Thyroid gland (tissue), 4 donors: ENCODE measurements around the gene JPH2. TPM values are rescaled to one million over a fixed set of nuclear protein-coding genes. Genes with fewer than 3 reads are reported as not detected.

ENCODE experiments used
- DNase-seq, 2 donors: peaks; one replicate each; pipeline ENCODE4 v3.0.0-alpha.2; 2019
- H3K27ac ChIP-seq, 3 donors: fragments of 200-600 bp; sonication (generic); 1 replicate in 2 of 3; 2 replicates in 1 of 3; pipeline ENCODE4 v1.5.1; 2016 to 2019; ENCODE audit warnings: mild to moderate bottlenecking in 1 of 3, moderate library complexity in 1 of 3
- H3K27me3 ChIP-seq: fragments of 200-600 bp; sonication (generic); one replicate; pipeline ENCODE4 v1.5.1; 2019
- H3K36me3 ChIP-seq, 2 donors: fragments of 200-600 bp; sonication (generic); one replicate each; pipeline ENCODE4 v1.5.1; 2016 to 2019
- H3K4me1 ChIP-seq, 2 donors: fragments of 200-600 bp; sonication (generic); one replicate each; pipeline ENCODE4 v1.5.1; 2017 to 2019
- H3K4me3 ChIP-seq, 3 donors: fragments of 200-600 bp; sonication (generic); replicated peaks in 1 of 3; 1 replicate in 2 of 3; 2 replicates in 1 of 3; pipeline ENCODE4 v1.5.1; 2016; ENCODE audit warnings: mild to moderate bottlenecking in 1 of 3
- H3K9me3 ChIP-seq: fragments of 200-600 bp; sonication (generic); one replicate; pipeline ENCODE4 v1.5.1; 2017
- POLR2A ChIP-seq, 2 donors: fragments of 450-650 bp; IDR thresholded peaks; one replicate each; pipeline ENCODE4 v1.6.1; 2017; ENCODE audit warnings: antibody characterized with exemption in 2 of 2, mild to moderate bottlenecking in 2 of 2, moderate library complexity in 1 of 2
- WGBS, 2 donors: methylation state at CpG; one replicate each; pipeline ENCODE4 v1.1.5; 2017; 5-methylcytosine and 5-hydroxymethylcytosine counted together
- intact Hi-C: fragments of 100-400 bp; cut with DNase I; formaldehyde crosslinking; loops from one replicate; pipeline ENCODE4 v1.15.1; 2023
- total RNA-seq, 4 donors: library from RNA; depleted of rRNA; stranded (reverse); fragments of >200 nt; gene quantifications; one replicate each; pipeline ENCODE4 v1.2.3, GENCODE V29; 2016
- TF ChIP-seq, protein P1 (sequence below), 6 experiments: fragments of 200-600 bp in 3 of 6; fragments of 450-650 bp in 3 of 6; sonication (generic) in 3 of 6; IDR thresholded peaks; one replicate each; pipeline ENCODE4 v1.5.1; 2016 to 2019; ENCODE audit warnings: antibody characterized with exemption in 6 of 6, mild to moderate bottlenecking in 2 of 6, inconsistent platforms in 1 of 6, moderate library complexity in 1 of 6

Gene JPH2
- total RNA-seq, 4 donors from 2014 or later: 0.67 to 2.3 (median 1.8) TPM

DNA sequence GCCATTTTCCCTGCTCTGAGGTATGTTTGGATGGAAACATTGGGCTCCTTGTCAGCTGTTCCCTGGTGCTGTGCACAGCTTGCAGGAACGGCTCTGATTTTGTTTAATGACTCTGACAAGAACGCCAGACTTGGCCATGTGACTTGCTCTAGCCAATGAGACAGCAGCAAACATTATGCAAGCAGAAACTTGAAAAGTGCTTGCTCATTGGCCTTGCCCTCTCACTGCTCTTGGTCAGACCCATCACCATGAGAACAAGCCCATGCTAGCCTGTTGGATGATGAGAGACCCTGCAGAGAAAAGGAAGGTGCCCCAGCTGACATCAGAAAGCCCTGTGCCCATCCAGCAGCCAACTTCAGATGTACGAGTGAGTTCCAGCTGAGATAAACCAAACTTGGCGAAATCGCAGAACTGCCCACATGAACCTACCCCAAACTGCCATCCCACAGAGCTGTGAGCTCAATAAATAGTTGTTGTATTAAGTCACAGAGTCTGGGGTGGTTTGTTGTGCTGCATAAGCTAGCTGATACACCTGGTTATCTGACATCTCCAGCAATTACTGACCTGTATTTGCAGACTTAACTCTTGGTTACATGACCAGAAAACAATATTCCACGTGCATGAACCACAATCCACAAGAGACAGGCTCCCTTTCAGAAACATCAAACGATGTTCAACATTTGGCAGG is 96.9 kb downstream of the JPH2 start:
- 66 to 74% methylated on average over 7 of the region's 7 CpGs for WGBS, 2 donors
- H3K4me1 ChIP-seq: no peaks in the 10 kb centered on the region
- no peaks in the 10 kb centered on the region for H3K9me3 ChIP-seq
- H3K27me3 ChIP-seq: no peaks in the 10 kb centered on the region
- H3K27ac ChIP-seq: no peak overlapping the region
- DNase-seq: no peak
- no peak for TF ChIP-seq POLR2A (IDR thresholded peaks at IDR 0.05)
- TF ChIP-seq, protein P1, sequence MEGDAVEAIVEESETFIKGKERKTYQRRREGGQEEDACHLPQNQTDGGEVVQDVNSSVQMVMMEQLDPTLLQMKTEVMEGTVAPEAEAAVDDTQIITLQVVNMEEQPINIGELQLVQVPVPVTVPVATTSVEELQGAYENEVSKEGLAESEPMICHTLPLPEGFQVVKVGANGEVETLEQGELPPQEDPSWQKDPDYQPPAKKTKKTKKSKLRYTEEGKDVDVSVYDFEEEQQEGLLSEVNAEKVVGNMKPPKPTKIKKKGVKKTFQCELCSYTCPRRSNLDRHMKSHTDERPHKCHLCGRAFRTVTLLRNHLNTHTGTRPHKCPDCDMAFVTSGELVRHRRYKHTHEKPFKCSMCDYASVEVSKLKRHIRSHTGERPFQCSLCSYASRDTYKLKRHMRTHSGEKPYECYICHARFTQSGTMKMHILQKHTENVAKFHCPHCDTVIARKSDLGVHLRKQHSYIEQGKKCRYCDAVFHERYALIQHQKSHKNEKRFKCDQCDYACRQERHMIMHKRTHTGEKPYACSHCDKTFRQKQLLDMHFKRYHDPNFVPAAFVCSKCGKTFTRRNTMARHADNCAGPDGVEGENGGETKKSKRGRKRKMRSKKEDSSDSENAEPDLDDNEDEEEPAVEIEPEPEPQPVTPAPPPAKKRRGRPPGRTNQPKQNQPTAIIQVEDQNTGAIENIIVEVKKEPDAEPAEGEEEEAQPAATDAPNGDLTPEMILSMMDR (IDR thresholded peaks at IDR 0.05): no peak
- no peak overlapping the region for H3K4me3 ChIP-seq
- intact Hi-C loops: loop anchor here (10.0 kb wide), 1 partner anchor 555 kb away; no protein-coding TSS in a partner anchor
- no peaks in the 10 kb centered on the region for H3K36me3 ChIP-seq

DNA sequence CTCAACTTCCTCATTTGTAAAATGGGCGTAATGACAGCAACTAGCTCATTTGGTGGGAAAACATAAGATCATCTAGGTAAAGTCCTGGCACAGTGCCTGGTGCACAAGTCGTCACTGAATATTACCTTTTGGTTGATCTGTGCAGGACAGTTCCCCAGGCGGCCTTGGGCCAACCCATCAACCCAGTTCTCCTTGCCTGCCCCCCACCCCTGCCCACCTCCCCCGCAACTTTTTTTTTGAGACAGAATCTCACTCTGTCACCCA is 99.2 kb downstream of the JPH2 start:
- no peak overlapping the region for H3K27ac ChIP-seq

DNA sequence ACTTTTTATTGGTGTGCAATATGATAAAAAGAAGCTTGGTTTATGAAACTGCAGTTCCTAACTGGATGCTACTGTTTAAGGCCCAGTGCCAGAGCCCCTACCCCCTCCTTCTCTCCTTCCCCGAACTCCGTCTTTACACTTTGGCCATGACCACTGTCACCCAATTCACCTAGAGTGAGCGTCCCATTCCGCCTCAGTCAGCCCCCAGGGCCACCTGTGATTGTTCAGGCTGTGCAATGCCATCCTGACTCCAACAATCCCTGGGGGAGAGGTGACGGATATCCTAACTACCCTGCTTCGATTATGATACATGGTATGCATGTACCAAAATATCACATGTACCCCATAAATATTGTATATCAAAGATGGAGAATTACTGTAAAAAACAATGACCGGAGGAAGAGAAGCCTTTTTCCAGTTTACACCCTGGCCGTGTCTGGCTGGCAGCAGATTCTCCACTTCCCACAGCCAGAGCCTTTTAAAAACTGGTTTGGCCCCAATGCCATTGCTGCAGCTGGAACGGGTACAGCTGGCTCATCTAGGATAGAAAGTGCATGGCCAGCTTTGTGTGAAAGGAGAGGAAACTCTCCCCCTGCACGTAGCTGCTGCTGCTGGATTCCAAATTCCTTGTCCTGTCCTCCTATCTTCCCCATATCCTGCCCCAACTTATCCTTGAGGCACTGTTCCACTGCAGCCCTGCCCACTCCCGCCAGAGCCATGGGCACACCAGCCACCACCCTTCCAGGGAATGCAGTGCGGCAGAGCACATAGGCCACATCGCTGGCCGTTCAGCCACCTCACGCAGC is 99.7 kb downstream of the JPH2 start:
- 83 to 84% methylated on average over 15 of the region's 15 CpGs for WGBS, 2 donors

More for the DNA sequence above, 99.2 kb downstream of the JPH2 start:
- Histone ChIP-seq H3K9me3 (no peaks in the 10 kb centered on the region), H3K4me1 (no peaks in the 10 kb centered on the region), H3K27me3 (no peaks in the 10 kb centered on the region), H3K36me3 (no peaks in the 10 kb centered on the region), H3K4me3 (no peak overlapping the region)
- no peak for DNase-seq
- TF ChIP-seq, protein P1 (IDR thresholded peaks at IDR 0.05): no peak
- no peak for TF ChIP-seq POLR2A (IDR thresholded peaks at IDR 0.05)
- intact Hi-C loops: loop anchor here (10.0 kb wide), 1 partner anchor 553 kb away; no protein-coding TSS in a partner anchor
- WGBS, 2 donors: 89% methylated on average over 4 of the region's 4 CpGs

DNA sequence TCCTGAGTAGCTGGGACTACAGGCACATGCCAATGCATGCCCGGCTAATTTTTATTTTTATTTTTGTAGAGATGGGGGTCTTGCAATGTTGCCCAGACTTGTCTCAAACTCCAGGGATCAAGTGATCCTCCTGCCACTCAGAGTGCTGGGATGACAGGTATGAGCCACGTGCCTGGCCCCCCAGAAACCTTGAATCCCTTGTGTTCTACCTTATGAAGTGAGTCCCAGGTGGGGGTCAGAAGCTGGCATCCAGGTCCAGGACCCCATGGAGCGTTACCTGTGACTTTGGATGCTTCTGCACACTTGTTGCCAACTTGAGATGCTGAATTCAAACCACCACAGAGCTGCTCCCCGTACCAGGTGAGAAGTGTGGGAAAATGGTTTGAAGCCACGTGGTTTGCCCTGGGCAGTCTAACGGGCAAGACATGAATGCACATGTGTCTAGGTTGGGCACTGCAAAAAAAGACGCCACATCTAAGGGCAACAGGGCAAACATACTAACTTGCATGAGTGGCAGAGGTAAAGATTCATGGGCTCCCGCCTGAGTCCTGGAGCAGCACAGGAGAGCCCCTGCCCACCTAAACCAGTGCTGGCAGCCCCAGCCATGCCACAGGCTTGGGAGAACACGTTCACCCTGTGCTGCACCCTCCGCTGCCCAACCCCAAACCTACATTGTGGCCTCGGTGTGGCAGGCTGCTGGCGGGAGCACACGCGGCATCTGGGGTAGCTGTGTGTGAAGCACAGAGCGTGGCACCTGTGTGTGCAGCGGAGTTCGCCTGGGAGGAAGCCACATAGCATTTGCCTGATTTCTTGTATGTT is 101.2 kb downstream of the JPH2 start:
- no peaks in the 10 kb centered on the region for H3K4me1 ChIP-seq
- H3K36me3 ChIP-seq: no peaks in the 10 kb centered on the region
- TF ChIP-seq, protein P1 (IDR thresholded peaks at IDR 0.05): no peak
- TF ChIP-seq POLR2A (IDR thresholded peaks at IDR 0.05): no peak
- H3K9me3 ChIP-seq: no peaks in the 10 kb centered on the region
- no peaks in the 10 kb centered on the region for H3K27me3 ChIP-seq
- intact Hi-C loops: loop anchor here (10.0 kb wide), 1 partner anchor 551 kb away; no protein-coding TSS in a partner anchor
- 88 to 93% methylated on average over 17 of the region's 17 CpGs for WGBS, 2 donors
- no peak for DNase-seq
- H3K4me3 ChIP-seq: no peak overlapping the region
- H3K27ac ChIP-seq: no peak overlapping the region

More for the DNA sequence above, 99.7 kb downstream of the JPH2 start:
- no peak for TF ChIP-seq POLR2A (IDR thresholded peaks at IDR 0.05)
- TF ChIP-seq, protein P1 (IDR thresholded peaks at IDR 0.05): no peak
- Histone ChIP-seq H3K27me3 (no peaks in the 10 kb centered on the region), H3K9me3 (no peaks in the 10 kb centered on the region), H3K4me3 (no peak overlapping the region), H3K4me1 (no peaks in the 10 kb centered on the region), H3K36me3 (no peaks in the 10 kb centered on the region), H3K27ac (no peak overlapping the region)
- intact Hi-C loops: loop anchor here (10.0 kb wide), 1 partner anchor 552 kb away; no protein-coding TSS in a partner anchor
- DNase-seq: no peak
